Thyroid gland (tissue), 4 donors: ENCODE results near the gene P4HA1. TPM values are rescaled to one million over a fixed set of nuclear protein-coding genes. Genes with fewer than 3 reads are reported as not detected.

ENCODE experiments used
- DNase-seq, 2 donors: peaks; one replicate each; pipeline ENCODE4 v3.0.0-alpha.2; 2019
- H3K27ac ChIP-seq, 3 donors: fragments of 200-600 bp; sonication (generic); 1 replicate in 2 of 3; 2 replicates in 1 of 3; pipeline ENCODE4 v1.5.1; 2016 to 2019; ENCODE audit warnings: mild to moderate bottlenecking in 1 of 3, moderate library complexity in 1 of 3
- H3K27me3 ChIP-seq: fragments of 200-600 bp; sonication (generic); one replicate; pipeline ENCODE4 v1.5.1; 2019
- H3K36me3 ChIP-seq, 2 donors: fragments of 200-600 bp; sonication (generic); one replicate each; pipeline ENCODE4 v1.5.1; 2016 to 2019
- H3K4me1 ChIP-seq, 2 donors: fragments of 200-600 bp; sonication (generic); one replicate each; pipeline ENCODE4 v1.5.1; 2017 to 2019
- H3K4me3 ChIP-seq, 3 donors: fragments of 200-600 bp; sonication (generic); replicated peaks in 1 of 3; 1 replicate in 2 of 3; 2 replicates in 1 of 3; pipeline ENCODE4 v1.5.1; 2016; ENCODE audit warnings: mild to moderate bottlenecking in 1 of 3
- H3K9me3 ChIP-seq: fragments of 200-600 bp; sonication (generic); one replicate; pipeline ENCODE4 v1.5.1; 2017
- CTCF ChIP-seq, 6 experiments: fragments of 200-600 bp in 3 of 6; fragments of 450-650 bp in 3 of 6; sonication (generic) in 3 of 6; IDR thresholded peaks; one replicate each; pipeline ENCODE4 v1.5.1; 2016 to 2019; ENCODE audit warnings: antibody characterized with exemption in 6 of 6, mild to moderate bottlenecking in 2 of 6, inconsistent platforms in 1 of 6, moderate library complexity in 1 of 6
- POLR2A ChIP-seq, 2 donors: fragments of 450-650 bp; IDR thresholded peaks; one replicate each; pipeline ENCODE4 v1.6.1; 2017; ENCODE audit warnings: antibody characterized with exemption in 2 of 2, mild to moderate bottlenecking in 2 of 2, moderate library complexity in 1 of 2
- WGBS, 2 donors: methylation state at CpG; one replicate each; pipeline ENCODE4 v1.1.5; 2017; 5-methylcytosine and 5-hydroxymethylcytosine counted together
- intact Hi-C: fragments of 100-400 bp; cut with DNase I; formaldehyde crosslinking; loops from one replicate; pipeline ENCODE4 v1.15.1; 2023
- total RNA-seq, 4 donors: library from RNA; depleted of rRNA; stranded (reverse); fragments of >200 nt; gene quantifications; one replicate each; pipeline ENCODE4 v1.2.3, GENCODE V29; 2016

Gene P4HA1
- total RNA-seq, 4 donors from 2014 or later: 21.8 to 29.1 (median 24.6) TPM

GRCh38 chr10:73131913-73132686 is 35.4 kb upstream of the P4HA1 start:
- Histone ChIP-seq H3K36me3 (peaks cover 49 to 64% of the 10 kb centered on the region in 2 donors), H3K27ac (no peak overlapping the region), H3K4me1 (no peaks in the 10 kb centered on the region), H3K9me3 (no peaks in the 10 kb centered on the region), H3K27me3 (no peaks in the 10 kb centered on the region), H3K4me3 (no peak overlapping the region)
- 95 to 98% methylated on average over 2 of the region's 2 CpGs for WGBS, 2 donors
- DNase-seq: no peak
- intact Hi-C loops: no loop called here
- TF ChIP-seq CTCF (IDR thresholded peaks at IDR 0.05): no peak
- no peak for TF ChIP-seq POLR2A (IDR thresholded peaks at IDR 0.05)

- WGBS, 2 donors: 77 to 84% methylated on average over 2 of the region's 2 CpGs
- Histone ChIP-seq H3K27ac (no peak overlapping the region), H3K9me3 (no peaks in the 10 kb centered on the region), H3K4me1 (no peaks in the 10 kb centered on the region), H3K36me3 (peaks cover 41 to 64% of the 10 kb centered on the region in 2 donors), H3K4me3 (no peak overlapping the region), H3K27me3 (no peaks in the 10 kb centered on the region)
- DNase-seq: no peak
- no peak for TF ChIP-seq CTCF (IDR thresholded peaks at IDR 0.05)
- TF ChIP-seq POLR2A (IDR thresholded peaks at IDR 0.05): no peak
- intact Hi-C loops: no loop called here
Observed at GRCh38 chr10:73131301-73131700, 34.6 kb upstream of the P4HA1 start.

- TF ChIP-seq POLR2A (IDR thresholded peaks at IDR 0.05): no peak
- no peak for TF ChIP-seq CTCF (IDR thresholded peaks at IDR 0.05)
- no peak overlapping the region for H3K4me3 ChIP-seq
- no peaks in the 10 kb centered on the region for H3K9me3 ChIP-seq
- no peak overlapping the region for H3K27ac ChIP-seq
- H3K36me3 ChIP-seq: peaks cover 15 to 21% of the 10 kb centered on the region in 2 donors
- 93 to 100% methylated on average over 2 of the region's 2 CpGs for WGBS, 2 donors
- DNase-seq: no peak
- H3K27me3 ChIP-seq: no peaks in the 10 kb centered on the region
- no peaks in the 10 kb centered on the region for H3K4me1 ChIP-seq
- intact Hi-C loops: no loop called here
Observed at GRCh38 chr10:73126343-73126742, 29.7 kb upstream of the P4HA1 start.

- H3K27me3 ChIP-seq: no peaks in the 10 kb centered on the region
- DNase-seq: no peak
- no peaks in the 10 kb centered on the region for H3K9me3 ChIP-seq
- no peak overlapping the region for H3K4me3 ChIP-seq
- no peaks in the 10 kb centered on the region for H3K4me1 ChIP-seq
- peaks cover 0 to 1% of the 10 kb centered on the region in 2 donors for H3K36me3 ChIP-seq
- intact Hi-C loops: no loop called here
- WGBS, 2 donors: 95 to 97% methylated on average over 4 of the region's 4 CpGs
- TF ChIP-seq POLR2A (IDR thresholded peaks at IDR 0.05) (no peak), CTCF (IDR thresholded peaks at IDR 0.05) (no peak)
- H3K27ac ChIP-seq: no peak overlapping the region
Observed at GRCh38 chr10:73119952-73120351, 23.3 kb upstream of the P4HA1 start.

GRCh38 chr10:73119457-73119856 is 22.8 kb upstream of the P4HA1 start:
- H3K36me3 ChIP-seq: no peaks in the 10 kb centered on the region
- no peaks in the 10 kb centered on the region for H3K9me3 ChIP-seq
- TF ChIP-seq CTCF (IDR thresholded peaks at IDR 0.05): no peak
- TF ChIP-seq POLR2A (IDR thresholded peaks at IDR 0.05): no peak
- intact Hi-C loops: no loop called here
- H3K27me3 ChIP-seq: no peaks in the 10 kb centered on the region
- DNase-seq: no peak
- H3K4me1 ChIP-seq: no peaks in the 10 kb centered on the region
- H3K27ac ChIP-seq: no peak overlapping the region
- H3K4me3 ChIP-seq: no peak overlapping the region
- WGBS, 2 donors: 89 to 98% methylated on average over 1 of the region's 1 CpG
